ENCODE data around the gene GAS2L2.
A peak's percentile ranks its signal among the peaks of the same experiment; 100 is the strongest.

GAS2L2 gene

GRCh38 chr17:35745246-35745645 lies 7.8 kb downstream of the GAS2L2 start:
- no peak for DNase-seq

DNA sequence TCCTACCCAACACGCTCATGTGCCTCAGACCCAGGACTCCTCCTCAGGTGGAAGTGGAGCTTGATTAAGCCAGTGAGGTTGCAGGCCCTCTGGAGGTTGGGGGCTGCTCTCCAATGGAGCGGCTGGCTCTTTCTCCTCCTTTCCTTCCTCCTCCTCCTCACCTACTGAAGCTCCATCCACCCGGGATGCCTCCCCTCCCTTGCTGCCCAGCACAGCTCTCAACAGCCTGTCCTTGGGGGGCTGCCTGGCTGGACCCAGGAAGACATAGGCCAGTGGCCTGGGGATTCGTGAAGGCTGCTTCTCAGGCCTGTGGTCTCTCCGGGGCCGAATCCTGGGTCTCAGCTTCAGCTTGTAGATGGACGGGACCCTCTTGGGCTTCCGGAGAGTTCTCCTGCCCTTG lies 8.2 kb downstream of the GAS2L2 start:
- DNase-seq = no peak

DNA sequence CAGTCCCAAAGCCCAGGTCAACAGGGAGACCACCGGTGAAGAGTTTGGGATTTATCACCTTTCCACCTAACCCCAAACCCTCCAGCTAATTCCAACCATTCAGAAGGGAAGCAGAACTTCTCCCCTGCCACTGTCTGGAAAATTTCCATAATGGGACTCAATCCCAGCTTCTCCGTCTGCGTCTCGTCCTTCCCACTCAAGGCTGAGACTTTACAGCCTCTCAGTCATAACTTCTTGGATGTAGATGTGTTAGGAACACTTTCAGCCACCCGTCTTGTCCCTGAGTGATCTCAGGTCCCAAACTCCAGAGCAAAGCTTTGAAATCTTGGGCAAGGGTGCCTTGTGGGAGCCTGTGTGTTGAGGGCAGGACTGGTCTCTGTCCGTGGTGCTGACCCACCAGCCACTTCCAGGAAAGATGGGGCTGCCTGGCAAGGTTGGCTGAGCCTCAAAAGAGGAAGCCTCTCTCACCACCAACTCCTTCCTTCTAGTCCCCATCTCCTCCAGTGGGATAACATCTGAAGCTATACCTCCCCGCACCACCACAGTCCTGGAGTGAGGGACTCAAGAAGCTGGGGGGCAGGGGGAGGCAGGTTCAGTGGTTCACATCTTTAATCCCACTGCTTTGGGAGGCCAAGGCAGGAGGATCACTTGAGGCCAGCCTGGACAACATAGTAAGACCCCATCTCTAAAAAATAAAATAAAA lies 9.3 kb downstream of the GAS2L2 start:
- no peak for DNase-seq

GRCh38 chr17:35742896-35743477 lies 10.1 kb downstream of the GAS2L2 start:
- no peak for DNase-seq

DNA sequence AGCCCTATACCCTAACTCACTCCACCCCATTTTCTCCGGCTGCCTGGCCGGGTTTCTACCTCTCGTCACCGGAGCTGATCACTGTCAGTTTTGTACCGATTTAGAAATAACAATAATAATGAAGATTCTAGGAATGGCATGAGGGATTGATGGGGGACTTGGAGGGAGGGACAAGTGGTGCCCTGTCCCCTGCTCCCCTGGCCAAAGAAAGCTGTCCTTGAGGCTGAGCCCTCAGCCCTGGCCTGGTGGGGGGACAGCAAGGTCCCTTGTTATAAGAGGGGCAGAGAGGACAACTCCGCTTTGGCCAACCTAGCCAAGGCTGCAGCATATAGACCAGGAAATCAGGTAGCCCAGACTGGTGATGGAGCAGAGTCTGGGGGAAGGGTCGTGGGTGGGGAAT lies 10.5 kb downstream of the GAS2L2 start:
- no peak for DNase-seq

- no peak for DNase-seq
These were observed 11.8 kb downstream of the GAS2L2 start for GRCh38 chr17:35740997-35741931.

- no peak for DNase-seq
These were observed 12.8 kb downstream of the GAS2L2 start for GRCh38 chr17:35740216-35740615.

DNA sequence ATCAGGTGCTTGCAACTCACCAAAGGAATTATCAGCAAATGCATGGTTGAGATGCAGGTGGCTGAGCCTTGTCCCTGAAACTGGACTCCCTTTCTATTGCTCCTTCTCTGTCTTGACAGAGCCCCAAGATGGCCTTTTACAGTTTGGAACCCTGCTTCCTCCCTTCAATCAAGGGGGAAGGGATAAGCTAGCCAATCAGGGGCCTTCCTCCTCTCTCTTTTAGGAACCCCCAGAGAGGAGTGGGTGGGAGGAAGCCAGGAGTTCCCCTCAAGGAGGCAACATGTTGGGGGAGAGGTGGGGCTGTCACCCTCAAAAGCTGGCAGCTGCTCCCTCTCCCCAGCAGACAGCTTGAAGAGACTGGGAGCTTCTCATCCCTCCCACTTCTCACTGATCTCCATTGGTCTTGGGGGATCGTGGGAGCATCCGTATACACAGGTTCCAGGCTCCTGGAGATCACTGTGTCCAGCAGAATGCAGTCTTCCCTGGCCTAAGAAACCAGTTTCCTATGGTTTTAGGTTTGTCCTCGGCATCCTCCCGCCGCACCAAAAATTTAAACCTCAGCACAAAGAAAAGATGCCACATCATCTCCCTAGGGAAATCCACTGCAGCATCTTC lies 14.4 kb downstream of the GAS2L2 start:
- DNase-seq = no peak

DNA sequence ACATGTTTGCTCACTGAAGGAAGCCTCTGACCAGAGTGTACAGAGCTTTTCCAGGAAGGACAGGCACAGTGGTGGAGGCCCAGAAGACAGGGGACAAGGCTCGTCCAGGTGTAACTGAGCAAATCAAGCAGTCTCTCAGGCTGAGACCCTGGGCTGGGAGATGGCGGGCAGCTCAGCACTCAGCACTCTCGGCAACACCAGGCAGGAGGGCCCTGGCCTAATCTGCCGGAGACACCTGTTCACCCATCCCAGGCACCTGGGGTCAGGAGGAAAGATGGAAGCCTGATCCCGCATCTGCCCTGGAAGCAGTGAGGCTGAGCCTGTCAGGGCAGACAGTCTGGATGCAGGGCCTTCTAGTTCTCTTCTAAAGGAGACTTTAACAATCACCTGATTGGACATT lies 16.8 kb downstream of the GAS2L2 start:
- DNase-seq = no peak

DNA sequence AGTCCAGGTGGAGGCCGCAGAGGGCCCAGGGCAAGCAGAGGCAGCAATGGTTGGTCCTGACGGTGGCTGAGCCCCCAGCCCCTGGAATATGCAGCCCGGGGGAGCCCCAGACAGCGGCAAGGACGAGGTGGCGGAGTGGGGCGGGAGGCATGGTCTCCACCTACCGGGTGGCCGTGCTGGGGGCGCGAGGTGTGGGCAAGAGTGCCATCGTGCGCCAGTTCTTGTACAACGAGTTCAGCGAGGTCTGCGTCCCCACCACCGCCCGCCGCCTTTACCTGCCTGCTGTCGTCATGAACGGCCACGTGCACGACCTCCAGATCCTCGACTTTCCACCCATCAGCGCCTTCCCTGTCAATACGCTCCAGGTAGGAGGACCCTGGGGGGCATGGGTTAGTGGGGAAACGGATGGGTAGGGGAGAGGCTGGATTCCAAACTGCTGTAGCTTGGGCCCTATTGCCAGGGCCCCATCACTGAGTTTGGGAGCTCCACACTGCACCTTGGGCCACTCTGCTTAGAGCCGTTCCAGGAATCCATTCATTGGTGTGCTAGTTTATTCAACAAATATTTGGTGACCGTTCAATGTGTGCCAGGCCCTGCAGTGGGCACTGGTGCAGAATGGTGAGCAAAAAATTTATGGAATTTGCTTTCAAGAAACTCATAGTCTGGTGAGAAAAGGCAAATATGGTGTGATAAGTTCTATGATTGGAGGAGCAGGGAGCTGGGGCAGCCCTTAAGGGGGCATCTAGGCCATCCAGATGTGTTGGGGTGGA lies 17.8 kb downstream of the GAS2L2 start:
- DNase-seq = no peak

GRCh38 chr17:35734396-35734795 lies 18.6 kb downstream of the GAS2L2 start:
- DNase-seq = no peak

- DNase-seq = no peak
These were observed 19.7 kb downstream of the GAS2L2 start for GRCh38 chr17:35733366-35733765.

GRCh38 chr17:35732806-35733136 lies 20.3 kb downstream of the GAS2L2 start:
- no peak for DNase-seq

DNA sequence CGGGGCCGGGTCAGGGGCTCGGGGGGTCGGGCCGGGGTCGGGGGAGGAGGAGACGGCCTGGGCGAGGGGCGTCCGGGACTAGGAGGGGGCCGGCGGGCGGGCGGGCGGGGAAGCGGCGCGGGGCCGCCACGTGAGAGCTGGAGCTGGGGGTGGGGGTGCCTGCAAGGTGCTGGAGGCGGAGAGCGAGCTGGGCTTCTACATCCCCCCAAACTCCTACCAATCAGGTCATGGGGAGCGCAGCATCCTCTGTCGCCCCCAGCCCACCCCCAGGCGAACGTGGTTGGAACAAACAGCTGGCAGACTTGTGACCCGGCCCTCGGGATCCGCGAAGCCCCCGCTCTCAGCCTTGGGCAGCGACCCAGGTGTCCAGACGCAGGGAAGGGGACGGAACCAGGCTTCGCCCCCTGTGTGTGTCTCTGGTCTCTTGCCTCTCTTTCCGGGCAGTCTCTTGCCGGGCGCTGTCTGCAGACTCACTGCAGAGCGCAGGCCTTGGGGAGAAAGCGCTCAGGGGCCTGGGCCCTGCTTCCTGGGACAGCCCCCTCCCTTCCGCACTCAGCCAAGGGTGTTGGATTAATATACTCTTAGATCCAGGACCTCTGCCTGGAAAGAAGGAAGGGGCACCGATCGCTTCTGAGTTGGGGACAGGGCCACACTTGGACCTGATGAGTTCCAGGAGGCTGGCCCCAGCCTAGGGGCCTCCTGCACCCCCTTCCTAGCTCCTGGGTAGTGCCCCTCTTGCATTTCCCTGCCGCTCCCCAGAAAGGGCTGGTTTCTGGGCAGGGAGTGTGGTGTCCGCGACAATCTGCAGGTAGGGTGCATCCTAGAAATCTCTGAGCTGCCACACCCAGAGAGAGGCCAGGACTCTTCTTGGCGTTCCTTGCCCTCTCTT lies 20.9 kb downstream of the GAS2L2 start:
- no peak for DNase-seq

DNA sequence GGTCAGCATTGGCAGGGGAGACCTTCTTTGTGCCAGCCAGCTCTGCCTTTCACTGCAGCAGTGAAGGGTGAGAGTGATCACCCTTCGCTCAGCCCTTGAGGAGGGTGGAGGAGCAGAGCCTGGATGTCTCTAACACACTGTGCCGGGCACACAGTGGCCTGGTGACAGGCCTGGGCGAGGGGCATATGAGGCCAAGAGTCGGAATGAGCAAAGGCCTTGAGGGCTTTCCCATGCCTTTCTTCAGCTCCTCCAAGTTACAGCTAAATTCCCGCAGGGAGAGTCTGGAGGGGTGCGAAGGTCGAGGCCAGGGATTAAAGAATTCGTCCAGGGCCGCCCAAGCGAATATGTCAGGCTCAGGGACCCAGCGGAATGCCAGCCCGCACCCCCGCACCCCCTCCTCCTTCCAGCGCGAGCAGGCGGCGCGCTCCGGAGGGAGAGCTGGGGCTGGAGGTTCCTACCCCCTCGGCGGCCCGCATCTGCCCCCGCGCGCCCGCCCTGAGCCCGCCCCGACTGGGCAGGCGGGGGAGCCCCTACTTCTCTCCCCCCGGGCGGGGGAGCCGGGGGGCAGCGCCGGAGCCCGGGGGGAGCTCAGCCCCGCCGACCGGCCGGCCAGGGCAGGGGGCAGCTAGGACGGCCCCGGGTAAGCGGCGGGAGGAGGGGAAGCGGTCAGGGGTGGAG lies 21.7 kb downstream of the GAS2L2 start, which contains the start of gene RASL10B:
RASL10B (plus strand) TSS at position 401 of the 678 bp plus-strand sequence. CDS start 3,546 bp downstream, outside the sequence.
- DNase-seq = peak; percentile 23

DNA sequence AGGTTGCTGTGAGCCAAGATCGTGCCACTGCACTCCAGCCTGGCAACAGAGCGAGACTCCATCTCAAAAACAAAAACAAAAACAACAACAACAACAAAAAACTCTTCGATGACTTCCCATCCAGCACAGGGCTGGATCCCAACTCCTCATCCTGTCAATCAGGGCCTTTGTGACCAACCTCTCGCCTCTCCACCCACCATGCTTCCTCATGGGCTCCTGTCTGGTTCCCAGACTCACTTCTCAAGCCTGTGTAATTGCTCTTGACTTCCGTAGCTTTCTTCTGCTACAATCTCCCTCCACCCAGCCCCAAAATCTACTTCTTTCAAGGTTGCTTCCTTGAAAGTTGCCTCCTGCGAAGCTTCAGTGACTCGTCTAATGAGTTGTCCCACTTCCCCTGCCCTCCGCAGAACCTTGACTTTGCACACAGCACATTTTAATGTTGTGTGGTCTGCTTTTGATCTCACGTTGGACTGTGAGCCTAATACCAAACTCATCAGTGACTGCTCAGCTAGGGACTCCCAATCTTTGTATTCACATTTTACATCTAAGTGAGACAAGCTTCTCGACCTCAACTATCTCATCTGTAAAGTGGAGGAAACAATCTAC lies 22.5 kb downstream of the GAS2L2 start:
- DNase-seq = no peak

DNA sequence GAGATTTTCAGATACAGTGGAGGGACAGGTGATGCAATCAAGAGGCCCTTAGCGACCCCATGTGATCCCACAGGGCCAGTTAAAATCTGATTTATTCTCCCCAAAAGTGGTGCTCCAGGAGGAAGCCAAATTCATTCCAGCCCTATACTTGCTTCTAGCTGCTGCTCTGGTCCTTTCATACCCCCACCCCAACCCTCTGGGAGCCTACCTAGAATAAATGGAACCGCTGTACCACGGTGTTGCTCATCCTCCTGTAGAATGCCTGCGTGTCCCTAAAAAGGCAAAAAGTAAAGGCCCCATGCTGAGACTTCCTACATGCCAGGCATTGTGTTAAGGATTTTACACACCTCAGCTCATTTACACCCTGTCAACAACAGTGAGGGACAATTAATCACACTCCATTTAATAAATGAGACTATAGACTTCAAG lies 23.6 kb downstream of the GAS2L2 start:
- DNase-seq = no peak

- no peak for DNase-seq
These were observed 24.5 kb downstream of the GAS2L2 start for GRCh38 chr17:35728551-35728950.

GRCh38 chr17:35727635-35728034 lies 25.4 kb downstream of the GAS2L2 start:
- no peak for DNase-seq

GRCh38 chr17:35726953-35727460 lies 26.0 kb downstream of the GAS2L2 start:
- DNase-seq = no peak
